GM13977 (cell line): ENCODE data around the gene CD300A.
A peak's percentile ranks its signal among the peaks of the same experiment; 100 is the strongest.

Source experiments
- DNase-seq: peaks from one replicate; pipeline ENCODE4 v3.0.0; 2012; ENCODE audit warnings: low spot score
- in situ Hi-C: fragments of 300-500 bp; cut with MboI; formaldehyde crosslinking; loops from one replicate; pipeline ENCODE4 v1.12.0; 2022; ENCODE audit warnings: low sequenced_read_pairs, low pct_unique_long_range_greater_than_20kb, mixed read lengths, inconsistent platforms; ENCODE audit not compliant: unreplicated experiment
- TF ChIP-seq, protein P1 (sequence below): IDR thresholded peaks from 2 replicates; pipeline ENCODE4 v1.5.1; 2012; ENCODE audit warnings: mild to moderate bottlenecking, control low read depth; ENCODE audit not compliant: insufficient read depth; ENCODE audit errors: extremely low read depth, missing control alignments

CD300A gene

GRCh38 chr17:74432424-74432690, 34.1 kb upstream of the CD300A start:
- TF ChIP-seq, protein P1, sequence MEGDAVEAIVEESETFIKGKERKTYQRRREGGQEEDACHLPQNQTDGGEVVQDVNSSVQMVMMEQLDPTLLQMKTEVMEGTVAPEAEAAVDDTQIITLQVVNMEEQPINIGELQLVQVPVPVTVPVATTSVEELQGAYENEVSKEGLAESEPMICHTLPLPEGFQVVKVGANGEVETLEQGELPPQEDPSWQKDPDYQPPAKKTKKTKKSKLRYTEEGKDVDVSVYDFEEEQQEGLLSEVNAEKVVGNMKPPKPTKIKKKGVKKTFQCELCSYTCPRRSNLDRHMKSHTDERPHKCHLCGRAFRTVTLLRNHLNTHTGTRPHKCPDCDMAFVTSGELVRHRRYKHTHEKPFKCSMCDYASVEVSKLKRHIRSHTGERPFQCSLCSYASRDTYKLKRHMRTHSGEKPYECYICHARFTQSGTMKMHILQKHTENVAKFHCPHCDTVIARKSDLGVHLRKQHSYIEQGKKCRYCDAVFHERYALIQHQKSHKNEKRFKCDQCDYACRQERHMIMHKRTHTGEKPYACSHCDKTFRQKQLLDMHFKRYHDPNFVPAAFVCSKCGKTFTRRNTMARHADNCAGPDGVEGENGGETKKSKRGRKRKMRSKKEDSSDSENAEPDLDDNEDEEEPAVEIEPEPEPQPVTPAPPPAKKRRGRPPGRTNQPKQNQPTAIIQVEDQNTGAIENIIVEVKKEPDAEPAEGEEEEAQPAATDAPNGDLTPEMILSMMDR = no peak
- no peak for DNase-seq
- in situ Hi-C loops = no loop called here

- TF ChIP-seq, protein P1 = no peak
- in situ Hi-C loops = no loop called here
- no peak for DNase-seq
Observed at GRCh38 chr17:74432766-74433391, 33.6 kb upstream of the CD300A start.

- TF ChIP-seq, protein P1 = no peak
- DNase-seq = no peak
- in situ Hi-C loops = no loop called here
Observed at GRCh38 chr17:74433421-74434121, 32.9 kb upstream of the CD300A start.

DNA sequence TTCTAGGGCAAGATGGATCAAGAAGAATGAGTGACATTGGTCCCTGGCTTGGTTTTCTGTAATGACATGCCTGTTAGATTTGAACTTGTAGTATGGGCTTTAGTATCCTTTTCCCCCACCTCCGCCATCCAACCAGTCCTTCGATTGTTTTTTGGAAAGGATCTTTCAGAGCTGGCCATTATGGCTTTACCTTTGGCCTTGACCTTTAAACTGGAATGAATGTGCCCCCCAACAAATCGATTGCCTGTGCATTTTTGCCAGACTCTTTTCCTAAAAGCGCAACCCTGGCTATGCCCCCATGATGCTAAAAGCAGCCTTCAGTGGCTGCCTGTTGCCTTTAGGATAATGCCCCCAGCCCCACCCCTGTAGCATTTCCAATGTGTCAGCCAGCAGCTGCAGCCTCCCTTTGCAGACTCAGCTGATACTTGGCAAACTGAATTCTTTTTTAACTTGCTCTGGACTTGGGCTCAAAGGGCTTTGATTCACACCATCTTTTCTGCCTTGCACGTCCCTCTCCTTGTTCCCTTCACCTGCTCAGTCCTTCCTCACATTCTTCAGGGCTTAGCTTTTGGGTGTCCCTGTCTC, 30.6 kb upstream of the CD300A start:
- in situ Hi-C loops = no loop called here
- DNase-seq = no peak
- TF ChIP-seq, protein P1 = no peak

- DNase-seq = no peak
- TF ChIP-seq, protein P1 = peak; percentile 72
- in situ Hi-C loops = no loop called here
Observed at GRCh38 chr17:74437702-74438101, 28.7 kb upstream of the CD300A start.

DNA sequence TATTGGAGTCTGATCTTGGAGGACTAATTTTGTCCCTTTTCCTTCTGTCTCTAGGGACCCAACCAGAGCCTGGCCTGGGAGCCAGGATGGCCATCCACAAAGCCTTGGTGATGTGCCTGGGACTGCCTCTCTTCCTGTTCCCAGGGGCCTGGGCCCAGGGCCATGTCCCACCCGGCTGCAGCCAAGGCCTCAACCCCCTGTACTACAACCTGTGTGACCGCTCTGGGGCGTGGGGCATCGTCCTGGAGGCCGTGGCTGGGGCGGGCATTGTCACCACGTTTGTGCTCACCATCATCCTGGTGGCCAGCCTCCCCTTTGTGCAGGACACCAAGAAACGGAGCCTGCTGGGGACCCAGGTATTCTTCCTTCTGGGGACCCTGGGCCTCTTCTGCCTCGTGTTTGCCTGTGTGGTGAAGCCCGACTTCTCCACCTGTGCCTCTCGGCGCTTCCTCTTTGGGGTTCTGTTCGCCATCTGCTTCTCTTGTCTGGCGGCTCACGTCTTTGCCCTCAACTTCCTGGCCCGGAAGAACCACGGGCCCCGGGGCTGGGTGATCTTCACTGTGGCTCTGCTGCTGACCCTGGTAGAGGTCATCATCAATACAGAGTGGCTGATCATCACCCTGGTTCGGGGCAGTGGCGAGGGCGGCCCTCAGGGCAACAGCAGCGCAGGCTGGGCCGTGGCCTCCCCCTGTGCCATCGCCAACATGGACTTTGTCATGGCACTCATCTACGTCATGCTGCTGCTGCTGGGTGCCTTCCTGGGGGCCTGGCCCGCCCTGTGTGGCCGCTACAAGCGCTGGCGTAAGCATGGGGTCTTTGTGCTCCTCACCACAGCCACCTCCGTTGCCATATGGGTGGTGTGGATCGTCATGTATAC, 26.5 kb upstream of the CD300A start:
- in situ Hi-C loops = no loop called here
- TF ChIP-seq, protein P1 = no peak

More for the DNA sequence above, 26.5 kb upstream of the CD300A start:
- no peak for DNase-seq
